Measurements from ENCODE around the gene SCNN1G.

SCNN1G gene

GRCh38 chr16:23222929-23223328 is 40.4 kb downstream of the SCNN1G start:
- H3K27me3 ChIP-seq (ENCODE audit: insufficient read depth, low read length, poor library complexity) = peaks cover 4% of the 10 kb centered on the region
- DNase-seq = no peak

GRCh38 chr16:23223368-23223767 is 40.8 kb downstream of the SCNN1G start:
- TF ChIP-seq EZH2 (IDR thresholded peaks at IDR 0.05; ENCODE audit: borderline replicate concordance, low read depth, low read length, severe bottlenecking) = no peak
- no peak for TF ChIP-seq CTCF (IDR thresholded peaks at IDR 0.05; ENCODE audit: borderline replicate concordance, extremely low read depth, low read length, poor library complexity, severe bottlenecking)
- Histone ChIP-seq H3K4me2 (ENCODE audit: insufficient read depth, low read length) (no peak overlapping the region), H3K4me3 (ENCODE audit: low read depth in 1 of 2, low read length in 2 of 2) (no peak overlapping the region), H4K20me1 (ENCODE audit: insufficient read depth, low read length) (no peaks in the 10 kb centered on the region), H3K79me2 (ENCODE audit: insufficient read depth, low read length) (no peaks in the 10 kb centered on the region), H3K9me3 (ENCODE audit: insufficient read depth, low read length, severe bottlenecking) (no peaks in the 10 kb centered on the region), H2AFZ (ENCODE audit: low read depth, low read length) (no peak overlapping the region), H3K36me3 (ENCODE audit: insufficient read depth, low read length) (no peaks in the 10 kb centered on the region), H3K4me1 (ENCODE audit: insufficient read depth, low read length) (no peaks in the 10 kb centered on the region), H3K27me3 (ENCODE audit: insufficient read depth, low read length, poor library complexity) (peaks cover 4% of the 10 kb centered on the region), H3K27ac (ENCODE audit: low read length) (no peak overlapping the region), H3K9ac (ENCODE audit: low read depth, low read length) (no peak overlapping the region)
- no peak for DNase-seq
- ATAC-seq (ENCODE audit: insufficient read depth, low read depth) = no peak

More at GRCh38 chr16:23222929-23223328, 40.4 kb downstream of the SCNN1G start:
- Histone ChIP-seq H3K4me1 (ENCODE audit: insufficient read depth, low read length) (no peaks in the 10 kb centered on the region), H3K4me3 (ENCODE audit: low read depth in 1 of 2, low read length in 2 of 2) (no peak overlapping the region), H3K9ac (ENCODE audit: low read depth, low read length) (no peak overlapping the region), H3K36me3 (ENCODE audit: insufficient read depth, low read length) (no peaks in the 10 kb centered on the region), H3K27ac (ENCODE audit: low read length) (no peak overlapping the region), H4K20me1 (ENCODE audit: insufficient read depth, low read length) (no peaks in the 10 kb centered on the region), H3K9me3 (ENCODE audit: insufficient read depth, low read length, severe bottlenecking) (no peaks in the 10 kb centered on the region), H3K79me2 (ENCODE audit: insufficient read depth, low read length) (no peaks in the 10 kb centered on the region), H2AFZ (ENCODE audit: low read depth, low read length) (no peak overlapping the region), H3K4me2 (ENCODE audit: insufficient read depth, low read length) (no peak overlapping the region)
- TF ChIP-seq CTCF (IDR thresholded peaks at IDR 0.05; ENCODE audit: borderline replicate concordance, extremely low read depth, low read length, poor library complexity, severe bottlenecking) (no peak), EZH2 (IDR thresholded peaks at IDR 0.05; ENCODE audit: borderline replicate concordance, low read depth, low read length, severe bottlenecking) (no peak)
- no peak for ATAC-seq (ENCODE audit: insufficient read depth, low read depth)

GRCh38 chr16:23225109-23225508 is 42.6 kb downstream of the SCNN1G start:
- Histone ChIP-seq H3K36me3 (ENCODE audit: insufficient read depth, low read length) (no peaks in the 10 kb centered on the region), H3K27ac (ENCODE audit: low read length) (no peak overlapping the region), H3K27me3 (ENCODE audit: insufficient read depth, low read length, poor library complexity) (peaks cover 2% of the 10 kb centered on the region), H3K9ac (ENCODE audit: low read depth, low read length) (no peak overlapping the region), H3K79me2 (ENCODE audit: insufficient read depth, low read length) (no peaks in the 10 kb centered on the region), H4K20me1 (ENCODE audit: insufficient read depth, low read length) (no peaks in the 10 kb centered on the region), H3K9me3 (ENCODE audit: insufficient read depth, low read length, severe bottlenecking) (no peaks in the 10 kb centered on the region), H3K4me1 (ENCODE audit: insufficient read depth, low read length) (no peaks in the 10 kb centered on the region), H2AFZ (ENCODE audit: low read depth, low read length) (no peak overlapping the region), H3K4me3 (ENCODE audit: low read depth in 1 of 2, low read length in 2 of 2) (no peak overlapping the region), H3K4me2 (ENCODE audit: insufficient read depth, low read length) (no peak overlapping the region)
- ATAC-seq (ENCODE audit: insufficient read depth, low read depth) (no peak), DNase-seq (no peak)
- TF ChIP-seq EZH2 (IDR thresholded peaks at IDR 0.05; ENCODE audit: borderline replicate concordance, low read depth, low read length, severe bottlenecking) = no peak
- TF ChIP-seq CTCF (IDR thresholded peaks at IDR 0.05; ENCODE audit: borderline replicate concordance, extremely low read depth, low read length, poor library complexity, severe bottlenecking) = no peak

GRCh38 chr16:23225634-23226033 is 43.1 kb downstream of the SCNN1G start:
- Histone ChIP-seq H3K27me3 (ENCODE audit: insufficient read depth, low read length, poor library complexity) (no peaks in the 10 kb centered on the region), H3K9me3 (ENCODE audit: insufficient read depth, low read length, severe bottlenecking) (no peaks in the 10 kb centered on the region), H3K36me3 (ENCODE audit: insufficient read depth, low read length) (no peaks in the 10 kb centered on the region), H3K9ac (ENCODE audit: low read depth, low read length) (no peak overlapping the region), H3K4me2 (ENCODE audit: insufficient read depth, low read length) (no peak overlapping the region), H3K4me3 (ENCODE audit: low read depth in 1 of 2, low read length in 2 of 2) (no peak overlapping the region), H3K27ac (ENCODE audit: low read length) (no peak overlapping the region), H3K4me1 (ENCODE audit: insufficient read depth, low read length) (no peaks in the 10 kb centered on the region), H4K20me1 (ENCODE audit: insufficient read depth, low read length) (no peaks in the 10 kb centered on the region), H3K79me2 (ENCODE audit: insufficient read depth, low read length) (no peaks in the 10 kb centered on the region), H2AFZ (ENCODE audit: low read depth, low read length) (no peak overlapping the region)
- TF ChIP-seq EZH2 (IDR thresholded peaks at IDR 0.05; ENCODE audit: borderline replicate concordance, low read depth, low read length, severe bottlenecking) (no peak), CTCF (IDR thresholded peaks at IDR 0.05; ENCODE audit: borderline replicate concordance, extremely low read depth, low read length, poor library complexity, severe bottlenecking) (no peak)
- ATAC-seq (ENCODE audit: insufficient read depth, low read depth) (no peak), DNase-seq (no peak)
